Measurements from ENCODE around the gene F8.
A peak's percentile ranks its signal among the peaks of the same experiment; 100 is the strongest.
"Not testable (repeated sequence)": the region's sequence is repeated elsewhere in the genome, so short reads cannot be mapped to it uniquely, and the experiment has no call there.

Gene F8

GRCh38 chrX:154980330-154981115, 42.0 kb downstream of the F8 start:
- peak; percentile 73 to 94 for DNase-seq

GRCh38 chrX:154979629-154980028, 42.9 kb downstream of the F8 start:
- no peak for DNase-seq

GRCh38 chrX:154968353-154968752, 54.2 kb downstream of the F8 start:
- no peak for DNase-seq

- no peak for DNase-seq
Measured at GRCh38 chrX:154967603-154968002, 54.9 kb downstream of the F8 start.

- peak in 1 of 2 experiments; percentile 6 for DNase-seq
Measured at GRCh38 chrX:154961947-154962346, 60.6 kb downstream of the F8 start.

- DNase-seq, result not testable (repeated sequence)
Measured at GRCh38 chrX:154955799-154956198, 66.7 kb downstream of the F8 start.

- DNase-seq, result not testable (repeated sequence)
Measured at GRCh38 chrX:154939265-154939664, 83.3 kb downstream of the F8 start.

GRCh38 chrX:154924771-154925170, 97.8 kb downstream of the F8 start:
- DNase-seq, result not testable (repeated sequence)

GRCh38 chrX:154918060-154918483, 104.5 kb downstream of the F8 start:
- peak; percentile 83 to 91 for DNase-seq

- no peak for DNase-seq
Measured at GRCh38 chrX:154914052-154914451, 108.5 kb downstream of the F8 start.

- DNase-seq, result not testable (repeated sequence)
Measured at GRCh38 chrX:154910528-154910927, 112.0 kb downstream of the F8 start.

GRCh38 chrX:154910048-154910447, 112.5 kb downstream of the F8 start:
- DNase-seq, result not testable (repeated sequence)

GRCh38 chrX:154908821-154909220, 113.7 kb downstream of the F8 start:
- no peak for DNase-seq

- no peak for DNase-seq
Measured at GRCh38 chrX:154902408-154902807, 120.1 kb downstream of the F8 start.

- no peak for DNase-seq
Measured at GRCh38 chrX:154900323-154900722, 122.2 kb downstream of the F8 start.

- DNase-seq, result no peak
Measured at GRCh38 chrX:154892296-154892695, 130.2 kb downstream of the F8 start.

- DNase-seq, result peak in 1 of 2 experiments; percentile 43
Measured at GRCh38 chrX:154890990-154891639, 131.4 kb downstream of the F8 start.

GRCh38 chrX:154886789-154887221, 135.7 kb downstream of the F8 start:
- DNase-seq, result not testable (repeated sequence)

GRCh38 chrX:154886069-154886788, 136.3 kb downstream of the F8 start, which contains the start of gene F8A1:
Gene F8A1, plus strand, starts transcription at chrX:154886355. Its CDS starts 20 bp downstream, at chrX:154886375.
- not testable (repeated sequence) for DNase-seq

- not testable (repeated sequence) for DNase-seq
Measured at GRCh38 chrX:154885549-154885948, 137.0 kb downstream of the F8 start.

- not testable (repeated sequence) for DNase-seq
Measured at GRCh38 chrX:154885057-154885456, 137.5 kb downstream of the F8 start.

GRCh38 chrX:154884069-154884468, 138.5 kb downstream of the F8 start:
- not testable (repeated sequence) for DNase-seq

- DNase-seq, result no peak
Measured at GRCh38 chrX:154873329-154873728, 149.2 kb downstream of the F8 start.
